Mucosa of descending colon (tissue), 3 donors: ENCODE measurements around the gene GTF2IRD1. TPM values are rescaled to one million over a fixed set of nuclear protein-coding genes. Genes with fewer than 3 reads are reported as not detected.

Experiments
- ATAC-seq: fragments of 200-7000 bp; cut with Tn5 transposase; one replicate; pipeline ENCODE4 v1.9.1; 2020; ENCODE audit warnings: mild to moderate bottlenecking, moderate library complexity
- DNase-seq, 3 donors: peaks; one replicate each; pipeline ENCODE4 v3.0.0-alpha.2; 2020
- H3K36me3 ChIP-seq: fragments of 200-600 bp; one replicate; pipeline ENCODE4 v1.8.0; 2021; ENCODE audit warnings: low read depth, mild to moderate bottlenecking
- H3K4me1 ChIP-seq: fragments of 200-600 bp; one replicate; pipeline ENCODE4 v1.8.0; 2021; ENCODE audit warnings: low read depth, mild to moderate bottlenecking
- H3K4me3 ChIP-seq: fragments of 200-600 bp; one replicate; pipeline ENCODE4 v1.8.0; 2021; ENCODE audit warnings: mild to moderate bottlenecking
- H3K9me3 ChIP-seq: fragments of 200-600 bp; one replicate; pipeline ENCODE4 v1.8.0; 2021; ENCODE audit warnings: mild to moderate bottlenecking
- CTCF ChIP-seq: fragments of 200-600 bp; IDR thresholded peaks from one replicate; pipeline ENCODE4 v1.8.0; 2022; ENCODE audit warnings: antibody characterized with exemption, mild to moderate bottlenecking
- intact Hi-C, 2 donors: fragments of 100-400 bp; cut with DNase I in 1 of 2; cut with micrococcal nuclease in 1 of 2; formaldehyde crosslinking; loops; one replicate each; pipeline versions ENCODE4 v1.11.0 to v1.11.1; 2022; cut with DNase I, micrococcal nuclease
- total RNA-seq, 3 donors: library from RNA; stranded (reverse); fragmentation: NEBNext Ultra II Directional in 2 of 3; extraction: Animal tissue kit (Norgen Biotek cat#: 25700) in 2 of 3; gene quantifications; one replicate each; pipeline versions ENCODE4 v1.2.1 to v1.2.4, GENCODE V29; 2021 to 2023
- donor health status: DM: no; HTN: no; CAD: no; lungs with moderate emphysema.
- donor health status: DM: no; HTN: no; CAD: no.
- donor health status: DM: no; HTN: yes; CAD: no.

GTF2IRD1 gene
- total RNA-seq, 3 donors from 2014 or later, result 10.5 to 30.7 (median 12.7) TPM

- intact Hi-C loops, result no loop called here
- Histone ChIP-seq H3K9me3 (no peaks in the 10 kb centered on the region), H3K4me3 (no peak overlapping the region), H3K36me3 (no peaks in the 10 kb centered on the region), H3K4me1 (no peaks in the 10 kb centered on the region)
- no peak for ATAC-seq
- DNase-seq, result no peak
- TF ChIP-seq CTCF, result no peak
Measured at GRCh38 chr7:74498996-74499834, 45.5 kb downstream of the GTF2IRD1 start.

- intact Hi-C loops, result no loop called here
- no peaks in the 10 kb centered on the region for H3K36me3 ChIP-seq
- DNase-seq, result no peak
- no peaks in the 10 kb centered on the region for H3K4me1 ChIP-seq
- no peaks in the 10 kb centered on the region for H3K9me3 ChIP-seq
- no peak overlapping the region for H3K4me3 ChIP-seq
- no peak for TF ChIP-seq CTCF
- ATAC-seq, result no peak
Measured at GRCh38 chr7:74499835-74500388, 46.2 kb downstream of the GTF2IRD1 start.

GRCh38 chr7:74501298-74501697 is 47.6 kb downstream of the GTF2IRD1 start:
- Histone ChIP-seq H3K4me3 (no peak overlapping the region), H3K36me3 (no peaks in the 10 kb centered on the region), H3K9me3 (no peaks in the 10 kb centered on the region), H3K4me1 (no peaks in the 10 kb centered on the region)
- no peak for TF ChIP-seq CTCF
- DNase-seq (peak in 2 of 3 donors; percentile 39 to 60), ATAC-seq (peak; percentile 45)
- intact Hi-C loops, result no loop called here

GRCh38 chr7:74502216-74502891 is 48.6 kb downstream of the GTF2IRD1 start:
- Histone ChIP-seq H3K4me1 (no peaks in the 10 kb centered on the region), H3K4me3 (no peak overlapping the region), H3K9me3 (no peaks in the 10 kb centered on the region), H3K36me3 (no peaks in the 10 kb centered on the region)
- no peak for TF ChIP-seq CTCF
- ATAC-seq, result peak; percentile 35
- no peak for DNase-seq
- intact Hi-C loops, result no loop called here

- TF ChIP-seq CTCF, result no peak
- H3K4me1 ChIP-seq, result no peaks in the 10 kb centered on the region
- no peak overlapping the region for H3K4me3 ChIP-seq
- no peaks in the 10 kb centered on the region for H3K36me3 ChIP-seq
- H3K9me3 ChIP-seq, result no peaks in the 10 kb centered on the region
- intact Hi-C loops, result no loop called here
- no peak for DNase-seq
- no peak for ATAC-seq
Measured at GRCh38 chr7:74503061-74503460, 49.4 kb downstream of the GTF2IRD1 start.
